ENCODE results near the gene NLRP6.
"Not testable (repeated sequence)": the region's sequence is repeated elsewhere in the genome, so short reads cannot be mapped to it uniquely, and the experiment has no call there.

The NLRP6 gene

DNA sequence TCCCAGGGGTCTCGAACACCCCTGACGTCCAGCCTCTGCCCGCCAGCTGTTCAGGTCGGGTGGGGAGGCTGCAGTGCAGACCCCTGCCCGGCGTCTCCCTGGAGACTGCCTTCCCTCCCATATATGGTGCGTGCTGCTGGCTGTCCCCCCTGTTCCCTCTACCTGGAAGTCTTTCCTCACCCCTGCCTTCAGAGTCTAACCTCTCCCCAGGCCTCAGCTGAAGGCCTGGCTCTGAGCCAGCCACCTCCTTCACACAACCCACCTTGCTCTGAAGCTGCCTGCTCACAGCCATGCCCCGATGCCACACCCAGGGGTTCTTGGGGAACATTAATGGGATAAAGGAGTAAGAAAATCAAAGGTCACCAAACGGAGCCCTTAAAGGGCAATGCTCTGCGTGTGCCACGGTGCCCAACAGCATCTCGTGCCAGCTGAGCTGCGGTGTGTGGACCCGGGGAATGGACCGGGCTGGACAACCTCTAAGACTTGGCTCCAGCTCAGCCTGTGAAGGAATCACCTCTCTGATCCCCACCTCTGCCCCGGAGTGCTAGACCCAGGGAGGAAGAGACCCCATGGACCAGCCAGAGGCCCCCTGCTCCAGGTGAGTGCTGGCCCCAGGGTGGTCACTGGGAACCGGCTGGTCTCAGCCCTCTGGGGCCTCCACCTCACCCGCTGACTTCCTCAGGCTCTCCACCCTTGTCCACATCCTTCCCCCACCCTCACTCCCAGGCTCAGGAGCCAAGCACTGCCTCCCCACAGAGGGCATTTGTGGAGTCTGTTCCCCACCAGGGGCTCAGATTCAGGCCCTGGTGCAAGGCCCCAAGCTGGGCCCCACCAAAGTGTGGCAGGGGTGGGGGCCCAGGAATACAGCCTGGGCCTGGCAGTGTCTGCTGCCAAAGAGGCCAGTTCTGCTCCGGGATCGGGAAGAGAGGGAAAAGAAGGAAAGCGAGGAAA is at the start of gene NLRP6:
NLRP6 (plus strand) TSS at position 407 of the 951 bp plus-strand sequence; CDS start at position 570, 163 bp downstream.
- DNase-seq (ENCODE audit: low read depth), result no peak

DNA sequence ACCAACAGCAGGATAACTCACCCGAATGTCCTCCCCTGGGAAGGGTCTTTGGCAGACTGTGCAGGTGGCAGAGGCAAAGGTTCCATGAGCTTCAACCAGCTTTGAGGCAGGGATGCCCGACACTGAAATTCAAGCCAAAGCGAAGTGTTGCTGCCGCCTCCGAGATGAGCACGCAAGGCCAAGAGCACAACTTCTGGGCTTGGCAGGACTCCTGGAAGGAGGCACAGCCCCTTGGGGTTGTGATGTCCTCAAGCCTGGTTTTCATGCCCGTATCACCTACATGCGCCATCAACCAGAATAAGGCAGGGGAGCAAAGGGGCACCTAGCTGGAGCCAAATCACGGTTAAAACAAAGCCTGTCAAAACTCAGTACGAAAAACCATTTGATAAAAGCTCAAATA is 47.8 kb upstream of the NLRP6 start:
- no peak for DNase-seq (ENCODE audit: low read depth)

DNA sequence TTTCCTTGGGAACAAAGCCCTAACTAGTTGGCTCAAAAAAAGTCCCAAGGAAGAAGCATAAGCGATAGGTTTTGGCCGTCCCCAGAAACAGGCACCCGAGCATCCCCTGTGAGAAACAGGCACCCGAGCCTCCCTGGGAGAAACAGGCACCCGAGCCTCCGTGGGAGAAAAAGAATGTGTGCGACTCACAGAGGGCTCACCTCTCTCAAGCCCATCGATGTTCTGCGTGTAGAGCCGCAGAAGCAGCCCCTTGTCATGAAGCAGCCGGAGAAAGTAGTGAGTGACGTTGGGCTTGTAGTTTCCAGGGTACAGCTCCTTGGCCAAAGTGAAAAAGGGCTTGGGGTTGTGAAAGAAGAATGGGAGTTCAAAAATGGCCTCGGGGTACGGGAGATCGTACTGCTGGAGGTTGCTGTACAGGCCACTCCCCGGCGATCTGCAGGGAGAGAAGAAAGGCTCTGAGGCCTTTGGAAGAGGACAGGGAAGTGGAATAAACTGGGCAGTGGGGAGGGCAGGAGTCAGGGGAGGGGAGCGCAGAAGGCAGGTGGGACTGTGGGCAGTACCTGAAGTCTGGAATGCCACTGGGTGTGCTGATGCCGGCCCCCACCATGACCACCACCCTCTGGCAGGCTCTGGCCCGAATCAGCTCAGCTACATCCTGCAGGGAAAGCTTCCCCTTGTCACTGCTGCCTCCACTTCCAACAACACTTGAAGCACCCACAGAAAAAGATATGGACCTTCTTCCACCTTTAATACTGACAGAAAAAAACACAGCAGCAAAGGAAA is 45.2 kb upstream of the NLRP6 start:
- no peak for DNase-seq (ENCODE audit: low read depth)

GRCh38 chr11:235180-235579 is 43.0 kb upstream of the NLRP6 start:
- no peak for DNase-seq (ENCODE audit: low read depth)

GRCh38 chr11:235609-235996 is 42.6 kb upstream of the NLRP6 start:
- no peak for DNase-seq (ENCODE audit: low read depth)

- DNase-seq (ENCODE audit: low read depth), result peak; percentile 61
These were observed 42.0 kb upstream of the NLRP6 start, which contains the start of gene SIRT3 for GRCh38 chr11:235997-236773. Gene SIRT3, minus strand, starts transcription at chr11:236342. Its CDS starts 14 bp downstream, at chr11:236328.

DNA sequence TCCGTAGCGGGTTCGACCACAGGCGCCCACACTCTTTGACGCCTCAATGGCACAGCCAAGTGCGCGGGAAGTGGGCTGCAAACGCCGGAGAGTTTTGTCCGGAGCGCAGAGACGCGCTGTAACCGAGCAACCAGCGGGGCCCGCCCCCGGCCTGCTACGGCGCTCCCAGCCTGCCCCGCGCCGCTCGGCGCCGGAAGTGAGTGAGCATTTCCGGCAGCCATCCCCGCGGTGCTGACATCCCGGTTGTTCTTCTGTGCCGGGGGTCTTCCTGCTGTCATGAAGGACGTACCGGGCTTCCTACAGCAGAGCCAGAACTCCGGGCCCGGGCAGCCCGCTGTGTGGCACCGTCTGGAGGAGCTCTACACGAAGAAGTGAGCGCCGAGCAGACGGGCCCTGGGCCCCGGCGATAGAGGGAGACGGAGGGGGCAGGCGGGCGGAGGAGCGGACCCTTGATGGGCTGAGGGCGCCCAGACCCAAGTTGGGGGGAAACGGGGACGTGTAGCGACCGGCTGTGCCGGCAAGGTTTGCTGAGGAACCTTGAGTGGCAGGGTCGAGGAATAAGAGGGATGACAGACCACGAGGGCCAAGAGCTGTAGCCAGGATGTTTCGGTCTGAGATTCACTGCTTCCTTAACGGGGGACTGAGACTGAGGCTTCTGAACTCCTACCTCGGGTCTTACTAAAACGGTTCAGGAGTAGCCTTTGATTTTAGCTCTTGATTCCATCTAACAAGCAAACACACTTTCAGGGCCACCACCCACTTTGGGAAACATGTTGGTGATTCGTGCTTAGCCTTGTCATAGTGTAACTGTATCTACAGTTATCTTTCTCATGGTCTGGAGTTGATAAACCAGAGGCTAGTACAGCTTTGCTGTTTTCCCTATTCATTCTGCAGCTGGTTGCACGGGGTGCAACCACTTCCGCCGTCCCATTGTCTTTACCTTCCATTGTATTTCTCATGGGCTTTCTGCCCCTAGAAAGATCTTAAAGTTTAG is 41.1 kb upstream of the NLRP6 start, which contains the start of gene PSMD13:
PSMD13 (plus strand) TSS at position 203 of the 994 bp plus-strand sequence; CDS start at position 277, 74 bp downstream.
- peak; percentile 53 for DNase-seq (ENCODE audit: low read depth)

GRCh38 chr11:238346-238745 is 39.9 kb upstream of the NLRP6 start:
- not testable (repeated sequence) for DNase-seq (ENCODE audit: low read depth)

DNA sequence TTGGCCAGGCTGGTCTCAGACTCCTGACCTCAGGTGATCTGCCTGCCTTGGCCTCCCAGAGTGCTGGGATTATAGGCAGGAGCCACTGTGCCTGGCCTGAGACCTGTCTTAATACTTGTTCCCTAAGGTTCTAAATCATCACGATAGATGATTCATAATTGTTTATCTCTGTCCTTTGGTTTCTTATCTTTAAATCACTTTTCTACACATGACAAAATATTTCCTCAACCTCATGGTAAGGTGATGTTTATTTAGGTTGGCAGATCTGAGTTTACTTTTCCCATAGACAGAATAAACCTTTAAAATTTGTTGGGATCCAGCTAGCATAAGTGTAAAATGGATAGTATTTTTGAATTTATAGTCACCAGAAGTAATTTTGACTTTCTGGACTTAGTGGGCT is 37.9 kb upstream of the NLRP6 start:
- no peak for DNase-seq (ENCODE audit: low read depth)

DNA sequence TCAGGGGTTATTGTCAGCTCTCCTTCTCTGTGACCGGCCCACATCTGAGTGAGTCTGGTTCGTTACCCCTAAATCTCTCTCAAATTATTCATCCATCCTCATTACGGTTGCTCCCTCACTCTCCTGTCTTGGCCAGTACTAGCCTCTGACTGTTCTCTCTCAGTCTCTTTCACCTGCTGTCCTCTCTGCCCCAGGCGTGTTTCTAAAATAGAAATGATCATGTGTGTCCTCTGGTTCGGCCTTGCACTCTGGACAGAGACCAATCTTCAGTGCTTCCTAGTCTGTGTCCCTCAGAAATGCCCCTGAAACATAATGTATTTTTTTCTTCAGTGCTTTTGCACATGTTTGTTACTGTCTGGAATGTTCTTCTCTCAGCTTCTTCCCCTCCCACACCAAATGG is 36.6 kb upstream of the NLRP6 start:
- no peak for DNase-seq (ENCODE audit: low read depth)

DNA sequence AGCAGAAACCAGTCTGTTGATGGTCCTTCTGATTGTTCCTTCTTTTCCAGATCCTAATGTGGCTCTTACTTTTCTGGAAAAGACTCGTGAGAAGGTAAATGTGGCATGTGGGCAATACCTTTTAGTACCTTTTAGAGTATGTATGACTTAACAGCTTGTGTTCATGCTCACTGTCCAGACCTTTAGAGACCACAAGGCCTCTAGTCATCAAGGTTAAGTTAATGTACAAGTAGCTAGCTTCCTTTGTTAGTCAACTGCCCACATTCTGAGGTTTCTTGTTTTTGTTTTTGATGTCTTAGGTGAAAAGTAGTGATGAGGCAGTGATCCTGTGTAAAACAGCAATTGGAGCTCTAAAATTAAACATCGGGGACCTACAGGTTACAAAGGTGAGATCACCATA is 33.8 kb upstream of the NLRP6 start:
- no peak for DNase-seq (ENCODE audit: low read depth)

DNA sequence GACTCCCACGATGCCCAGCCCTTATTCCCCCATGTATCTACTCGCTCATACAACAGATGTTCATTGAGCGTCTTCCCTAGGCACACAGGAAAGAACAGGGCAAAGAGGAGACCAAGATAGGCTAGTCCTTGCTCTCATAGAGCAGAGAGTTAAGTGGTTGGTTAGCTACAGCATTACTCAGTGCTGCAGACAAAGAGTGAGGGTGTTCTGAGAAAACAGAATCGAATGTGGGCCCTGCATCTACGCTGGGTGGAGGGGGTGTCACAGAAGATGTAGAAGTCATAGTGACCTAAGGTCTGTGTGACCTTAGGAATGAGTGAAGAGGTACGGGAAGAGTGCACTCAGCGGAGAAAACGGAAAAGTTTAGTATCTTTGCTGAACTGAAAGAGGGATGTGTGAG is 29.1 kb upstream of the NLRP6 start:
- no peak for DNase-seq (ENCODE audit: low read depth)

DNA sequence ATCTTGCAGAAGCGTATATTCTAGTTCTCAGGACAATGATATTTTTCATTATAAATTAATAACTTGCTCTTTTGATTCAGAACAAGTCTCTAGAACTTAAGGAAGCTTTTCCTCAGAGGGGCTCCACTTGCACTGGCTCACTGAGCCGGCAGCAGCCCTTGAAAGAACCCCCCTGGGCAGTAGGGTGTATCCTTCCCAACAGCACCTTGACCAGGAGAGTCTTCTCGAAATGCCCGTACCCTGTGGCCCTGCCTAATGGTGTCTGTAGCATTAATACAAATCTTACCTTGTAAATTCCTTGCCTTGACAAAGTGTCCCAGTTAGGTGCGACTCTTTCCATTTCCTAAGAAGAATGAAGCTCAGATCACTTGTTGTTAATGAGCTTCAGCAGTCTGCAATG is 27.9 kb upstream of the NLRP6 start:
- no peak for DNase-seq (ENCODE audit: low read depth)

GRCh38 chr11:250740-251299 is 27.4 kb upstream of the NLRP6 start:
- no peak for DNase-seq (ENCODE audit: low read depth)

DNA sequence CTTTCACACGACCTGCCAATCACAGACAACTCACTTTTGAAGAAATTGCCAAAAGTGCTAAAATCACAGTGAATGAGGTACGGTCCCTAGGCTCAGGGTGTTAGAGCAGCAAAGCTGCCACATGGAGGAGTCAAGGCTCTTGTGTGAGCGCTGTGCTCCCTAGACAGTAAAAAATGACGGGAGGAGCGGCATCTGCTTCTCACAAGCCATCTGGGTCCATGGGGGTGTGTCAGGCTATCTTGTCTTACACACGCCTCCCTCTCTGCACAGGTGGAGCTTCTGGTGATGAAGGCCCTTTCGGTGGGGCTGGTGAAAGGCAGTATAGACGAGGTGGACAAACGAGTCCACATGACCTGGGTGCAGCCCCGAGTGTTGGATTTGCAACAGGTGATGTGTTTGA is 26.7 kb upstream of the NLRP6 start:
- no peak for DNase-seq (ENCODE audit: low read depth)

DNA sequence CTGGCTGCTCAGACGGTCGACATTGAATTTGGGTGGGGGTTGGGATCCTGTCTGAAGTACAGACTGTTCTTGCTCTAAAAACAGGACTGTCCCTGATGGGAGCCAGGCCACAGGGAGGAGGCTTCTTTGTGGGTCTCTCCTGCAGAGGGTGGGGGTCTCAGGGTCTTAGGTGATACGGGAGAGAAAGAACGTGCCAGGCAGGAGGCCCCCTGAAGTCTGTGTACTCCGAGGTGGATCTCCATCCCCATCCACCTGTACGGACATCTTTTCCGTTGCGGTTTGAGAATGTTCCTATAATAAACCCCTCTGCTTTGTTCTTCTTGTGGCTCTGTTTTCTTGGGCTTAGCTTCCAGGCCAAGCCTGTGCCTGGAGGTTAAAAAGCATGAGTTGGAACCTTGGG is 25.5 kb upstream of the NLRP6 start:
- no peak for DNase-seq (ENCODE audit: low read depth)

- no peak for DNase-seq (ENCODE audit: low read depth)
These were observed 24.9 kb upstream of the NLRP6 start for GRCh38 chr11:253160-253885.

GRCh38 chr11:253886-254270 is 24.3 kb upstream of the NLRP6 start:
- no peak for DNase-seq (ENCODE audit: low read depth)

GRCh38 chr11:255176-255575 is 23.0 kb upstream of the NLRP6 start:
- no peak for DNase-seq (ENCODE audit: low read depth)

GRCh38 chr11:255816-256215 is 22.4 kb upstream of the NLRP6 start:
- DNase-seq (ENCODE audit: low read depth), result no peak

Measured in GM04504 (cell line).